Naive B cell (primary cell): ENCODE measurements around the gene APAF1. TPM values are rescaled to one million over a fixed set of nuclear protein-coding genes. Genes with fewer than 3 reads are reported as not detected.

ENCODE experiments used
- ATAC-seq, 2 donors: fragments of 150-1000 bp; cut with Tn5 transposase; 2 replicates each; pipeline ENCODE4 v1.10.0; 2021; ENCODE audit warnings: low read depth in 2 of 2, mild to moderate bottlenecking in 2 of 2, moderate library complexity in 2 of 2
- DNase-seq: peaks from one replicate; pipeline ENCODE4 v3.0.0; 2022
- H3K27ac Mint-ChIP-seq, 6 donors: one replicate each; pipeline ENCODE4 v1.8.0; 2020 to 2022; ENCODE audit warnings: mild to moderate bottlenecking in 6 of 6, mixed read lengths in 6 of 6, moderate library complexity in 5 of 6, inconsistent platforms in 2 of 6
- H3K27me3 Mint-ChIP-seq, 3 donors: one replicate each; pipeline ENCODE4 v1.8.0; 2021 to 2022; ENCODE audit warnings: mixed read lengths in 3 of 3, mild to moderate bottlenecking in 1 of 3
- H3K36me3 Mint-ChIP-seq, 2 donors: one replicate each; pipeline ENCODE4 v1.8.0; 2020 to 2022; ENCODE audit warnings: mixed read lengths in 2 of 2, inconsistent platforms in 1 of 2, mild to moderate bottlenecking in 1 of 2
- H3K4me1 Mint-ChIP-seq, 3 donors: one replicate each; pipeline ENCODE4 v1.8.0; 2020 to 2022; ENCODE audit warnings: mixed read lengths in 3 of 3, inconsistent platforms in 1 of 3, mild to moderate bottlenecking in 1 of 3, moderate library complexity in 1 of 3
- H3K4me3 Mint-ChIP-seq, 8 donors: one replicate each; pipeline ENCODE4 v1.8.0; 2020 to 2022; ENCODE audit warnings: mild to moderate bottlenecking in 8 of 8, mixed read lengths in 8 of 8, moderate library complexity in 8 of 8, inconsistent platforms in 2 of 8
- H3K9me3 Mint-ChIP-seq, 7 donors: one replicate each; pipeline ENCODE4 v1.8.0; 2020 to 2022; ENCODE audit warnings: mixed read lengths in 7 of 7, mild to moderate bottlenecking in 5 of 7, inconsistent platforms in 2 of 7, moderate library complexity in 1 of 7
- polyA plus RNA-seq, 6 donors: library from polyadenylated mRNA; unstranded; fragments of 300-500 nt; fragmentation: Illumina TruSeq; gene quantifications; one replicate each; pipeline ENCODE4 v1.2.3, GENCODE V29; 2021; ENCODE audit warnings: low read depth in 6 of 6

Gene APAF1
- polyA plus RNA-seq, 6 donors from 2014 or later: 5.8 to 13.9 (median 7.6) TPM

DNA sequence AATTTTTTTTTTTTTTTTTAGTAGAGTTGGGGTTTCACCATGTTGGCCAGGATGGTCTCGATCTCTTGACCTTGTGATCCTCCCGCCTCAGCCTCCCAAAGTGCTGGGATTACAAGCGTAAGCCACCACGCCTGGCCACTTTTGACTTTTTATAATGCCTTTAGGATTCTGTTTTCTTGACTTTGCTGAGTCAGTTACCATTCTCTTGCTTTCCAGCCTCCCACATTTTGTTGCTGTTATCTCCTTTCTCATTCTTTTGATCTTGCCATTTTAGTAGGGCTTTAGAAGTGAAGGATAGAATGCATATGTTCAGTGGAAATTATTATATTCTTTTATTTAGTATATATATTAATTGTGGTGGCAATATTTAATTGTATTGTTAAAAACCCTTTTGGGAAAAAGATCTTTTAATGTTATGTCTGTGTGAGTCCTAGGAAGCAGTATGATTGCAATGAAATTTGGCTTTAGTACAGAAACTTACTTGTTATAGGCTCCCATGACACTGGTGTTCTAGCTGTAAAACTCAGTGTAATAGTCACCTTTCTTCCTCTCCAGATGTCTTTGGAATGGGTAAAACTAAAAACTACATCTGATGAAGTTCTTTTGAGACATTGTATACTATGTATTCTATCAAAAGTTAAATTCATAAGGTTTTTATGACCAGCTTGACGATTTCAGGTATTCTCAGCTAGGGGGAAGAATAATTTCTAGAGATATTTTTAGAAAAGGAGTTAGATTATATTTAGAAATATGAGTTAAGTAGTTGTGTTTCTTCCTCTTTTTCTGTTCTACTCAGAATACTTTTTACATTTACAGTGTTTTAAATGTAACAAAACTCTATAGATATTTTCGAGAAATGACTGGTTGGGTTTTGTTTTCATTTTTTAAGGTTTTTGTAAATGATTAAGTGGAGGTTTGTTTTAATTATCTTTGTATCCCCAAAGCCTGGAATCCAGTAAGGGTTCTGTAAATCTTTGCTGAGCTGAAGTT is 74.7 kb downstream of the APAF1 start:
- no peak for DNase-seq
- Mint-ChIP-seq H3K4me1 (peaks cover 12 to 17% (median 15%) of the 10 kb centered on the region in 3 donors), H3K36me3 (peaks cover 35 to 40% of the 10 kb centered on the region in 2 donors), H3K9me3 (no peaks in the 10 kb centered on the region), H3K4me3 (no peak overlapping the region), H3K27me3 (no peaks in the 10 kb centered on the region), H3K27ac (peak overlapping the region in 3 of 6 donors; percentile 9 to 65 (median 47))
- ATAC-seq: no peak

DNA sequence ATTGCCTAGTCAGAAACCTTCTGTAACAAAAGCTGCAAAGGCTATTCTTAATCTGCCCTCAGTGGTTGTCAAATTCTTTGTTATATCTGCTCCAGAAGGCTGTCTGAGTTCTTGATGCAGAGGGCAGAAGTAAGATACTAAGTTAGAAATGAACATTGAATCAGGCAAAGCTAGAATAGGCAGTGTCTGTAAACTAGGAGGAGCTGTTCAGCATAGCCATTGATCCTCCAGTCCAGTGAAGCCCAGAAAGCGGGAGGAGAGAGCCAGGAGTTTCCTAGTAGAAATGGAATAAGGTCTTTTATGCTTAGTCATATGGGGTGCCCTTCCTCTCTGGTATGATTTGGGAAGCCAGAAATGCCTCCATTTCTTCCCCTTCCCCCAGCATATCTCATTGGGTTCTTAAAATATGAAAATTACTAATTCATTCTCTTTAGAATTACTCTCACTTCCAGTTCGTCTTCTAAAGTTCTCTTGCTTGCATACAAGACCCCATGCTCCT is 76.2 kb downstream of the APAF1 start:
- H3K27ac Mint-ChIP-seq: peak overlapping the region in 3 of 6 donors; percentile 36 to 61 (median 55)
- ATAC-seq: no peak
- H3K4me1 Mint-ChIP-seq: peaks cover 12 to 17% (median 15%) of the 10 kb centered on the region in 3 donors
- no peaks in the 10 kb centered on the region for H3K27me3 Mint-ChIP-seq
- H3K9me3 Mint-ChIP-seq: no peaks in the 10 kb centered on the region
- H3K36me3 Mint-ChIP-seq: peaks cover 31 to 41% of the 10 kb centered on the region in 2 donors
- H3K4me3 Mint-ChIP-seq: no peak overlapping the region
- no peak for DNase-seq

DNA sequence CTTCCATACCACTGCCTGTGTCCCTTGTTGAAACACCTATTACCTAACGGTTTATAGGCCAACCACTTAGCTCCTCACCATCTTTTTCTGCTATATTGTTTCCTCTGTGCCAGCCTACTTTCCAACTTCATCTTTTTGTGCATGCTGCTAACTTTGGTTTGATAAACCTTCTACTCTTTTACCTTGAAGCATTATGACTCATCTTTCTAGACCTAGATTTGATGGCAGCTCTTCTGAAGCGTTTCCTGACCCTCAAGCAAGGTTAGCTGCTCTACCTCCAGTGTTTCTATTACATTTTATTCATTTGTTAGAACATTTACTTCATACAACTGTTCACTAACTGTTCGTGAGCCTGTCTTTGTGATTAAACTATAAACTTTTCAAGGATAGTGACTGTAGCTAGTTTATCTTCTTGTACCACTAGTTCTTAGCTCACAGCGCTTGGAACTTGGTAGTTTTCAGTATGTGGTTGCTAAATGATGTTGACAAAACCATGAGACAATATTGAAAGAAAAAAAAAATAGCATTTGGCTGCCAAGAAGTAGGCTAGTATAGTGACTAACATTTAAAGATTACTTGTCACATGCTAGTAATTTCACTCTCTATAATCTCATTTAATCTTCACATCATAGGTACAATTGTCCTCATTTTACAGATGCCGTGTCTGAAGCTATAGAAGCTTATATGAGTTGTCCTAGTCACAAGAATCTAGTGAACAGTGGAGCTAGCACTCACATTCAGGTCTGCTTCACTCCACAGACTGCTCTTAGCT is 79.5 kb downstream of the APAF1 start:
- peak overlapping the region in 2 of 6 donors; percentile 16 to 74 for H3K27ac Mint-ChIP-seq
- peaks cover 15 to 33% of the 10 kb centered on the region in 2 donors for H3K36me3 Mint-ChIP-seq
- peaks cover 5 to 11% (median 9%) of the 10 kb centered on the region in 3 donors for H3K4me1 Mint-ChIP-seq
- H3K27me3 Mint-ChIP-seq: no peaks in the 10 kb centered on the region
- ATAC-seq: no peak
- H3K9me3 Mint-ChIP-seq: no peaks in the 10 kb centered on the region
- DNase-seq: no peak
- no peak overlapping the region for H3K4me3 Mint-ChIP-seq

DNA sequence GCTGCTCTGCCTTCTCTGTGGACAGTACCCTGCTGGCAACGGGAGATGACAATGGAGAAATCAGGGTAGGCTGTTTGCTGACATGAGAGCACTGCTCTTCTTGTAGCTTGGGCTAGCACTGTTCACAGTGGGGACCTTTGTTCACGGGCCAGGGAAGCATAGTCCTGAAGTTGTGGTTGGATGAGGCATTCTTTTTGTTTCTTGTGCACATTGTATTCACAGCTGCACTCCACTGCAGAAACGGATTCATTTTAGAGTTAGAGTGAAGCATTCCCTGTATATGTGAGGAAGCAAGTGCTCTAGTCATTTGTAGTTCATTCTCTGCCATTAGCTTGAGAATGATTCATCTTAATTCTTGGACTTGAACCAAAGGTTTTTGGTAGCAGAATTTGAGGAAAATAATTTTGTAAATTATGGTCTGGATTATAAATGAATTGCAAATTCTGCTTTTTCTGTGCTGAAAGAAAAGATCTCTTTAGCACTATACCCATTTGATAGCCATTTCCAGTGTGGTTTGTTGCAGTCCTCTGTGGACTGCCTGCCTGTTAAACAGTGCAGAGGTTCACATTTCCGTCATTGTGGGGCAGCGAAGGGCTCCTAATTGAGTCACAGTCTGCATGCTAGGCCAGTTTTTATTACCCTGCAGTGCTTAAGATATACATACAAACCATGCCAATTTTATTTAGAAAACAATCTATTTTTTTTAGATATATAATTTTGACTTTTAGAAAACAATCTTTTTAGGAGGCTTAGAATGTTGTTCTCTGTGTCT is 80.6 kb downstream of the APAF1 start:
- Mint-ChIP-seq H3K9me3 (no peaks in the 10 kb centered on the region), H3K27me3 (no peaks in the 10 kb centered on the region), H3K36me3 (peaks cover 22 to 33% of the 10 kb centered on the region in 2 donors), H3K27ac (peak overlapping the region in 2 of 6 donors; percentile 9 to 44), H3K4me3 (no peak overlapping the region), H3K4me1 (peaks cover 0 to 3% (median 2%) of the 10 kb centered on the region in 3 donors)
- no peak for DNase-seq
- ATAC-seq: no peak

DNA sequence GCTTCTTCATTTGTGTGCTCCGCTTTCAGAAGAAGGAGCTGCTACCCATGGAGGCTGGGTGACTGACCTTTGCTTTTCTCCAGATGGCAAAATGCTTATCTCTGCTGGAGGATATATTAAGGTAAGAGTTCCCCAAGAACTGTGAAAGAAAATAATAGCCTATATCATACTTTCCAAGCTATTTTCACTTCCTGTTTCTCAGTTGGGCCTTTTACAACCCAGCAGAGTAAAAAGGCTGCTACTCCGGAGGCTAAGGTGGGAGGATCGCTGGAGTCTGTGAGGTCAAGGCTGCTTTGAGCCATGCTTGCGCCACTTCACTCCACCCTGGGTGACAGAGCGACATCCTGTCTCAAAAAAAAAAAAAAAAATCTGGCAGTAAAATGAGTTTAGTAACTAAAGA is 82.1 kb downstream of the APAF1 start:
- ATAC-seq: no peak
- no peak for DNase-seq
- Mint-ChIP-seq H3K27ac (peak overlapping the region in 2 of 6 donors; percentile 29 to 39), H3K36me3 (peaks cover 29 to 39% of the 10 kb centered on the region in 2 donors), H3K27me3 (no peaks in the 10 kb centered on the region), H3K4me1 (peaks cover 0 to 3% (median 0%) of the 10 kb centered on the region in 3 donors), H3K4me3 (no peak overlapping the region), H3K9me3 (no peaks in the 10 kb centered on the region)

DNA sequence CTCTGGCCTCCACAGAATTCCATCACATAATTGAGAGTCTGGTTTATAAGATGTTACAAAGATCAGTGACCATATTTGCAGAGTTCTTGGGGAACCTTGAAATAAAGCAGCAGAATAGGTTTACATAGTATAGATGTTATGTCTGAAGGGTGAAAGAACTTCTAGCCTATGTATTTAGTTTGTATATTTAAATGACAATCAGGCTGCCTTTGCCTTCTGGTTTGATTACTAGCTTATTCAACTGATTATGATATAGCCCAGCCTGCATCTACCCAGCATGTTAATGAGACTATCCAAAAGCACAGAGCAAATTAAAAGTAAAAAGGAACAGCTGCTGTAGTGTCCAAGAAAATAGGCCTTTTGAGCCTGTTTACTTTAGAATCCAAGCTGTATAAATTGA is 85.3 kb downstream of the APAF1 start:
- H3K4me1 Mint-ChIP-seq: no peaks in the 10 kb centered on the region
- no peak overlapping the region for H3K27ac Mint-ChIP-seq
- H3K4me3 Mint-ChIP-seq: no peak overlapping the region
- H3K9me3 Mint-ChIP-seq: no peaks in the 10 kb centered on the region
- H3K36me3 Mint-ChIP-seq: peaks cover 25 to 40% of the 10 kb centered on the region in 2 donors
- no peak for DNase-seq
- H3K27me3 Mint-ChIP-seq: no peaks in the 10 kb centered on the region
- ATAC-seq: no peak

DNA sequence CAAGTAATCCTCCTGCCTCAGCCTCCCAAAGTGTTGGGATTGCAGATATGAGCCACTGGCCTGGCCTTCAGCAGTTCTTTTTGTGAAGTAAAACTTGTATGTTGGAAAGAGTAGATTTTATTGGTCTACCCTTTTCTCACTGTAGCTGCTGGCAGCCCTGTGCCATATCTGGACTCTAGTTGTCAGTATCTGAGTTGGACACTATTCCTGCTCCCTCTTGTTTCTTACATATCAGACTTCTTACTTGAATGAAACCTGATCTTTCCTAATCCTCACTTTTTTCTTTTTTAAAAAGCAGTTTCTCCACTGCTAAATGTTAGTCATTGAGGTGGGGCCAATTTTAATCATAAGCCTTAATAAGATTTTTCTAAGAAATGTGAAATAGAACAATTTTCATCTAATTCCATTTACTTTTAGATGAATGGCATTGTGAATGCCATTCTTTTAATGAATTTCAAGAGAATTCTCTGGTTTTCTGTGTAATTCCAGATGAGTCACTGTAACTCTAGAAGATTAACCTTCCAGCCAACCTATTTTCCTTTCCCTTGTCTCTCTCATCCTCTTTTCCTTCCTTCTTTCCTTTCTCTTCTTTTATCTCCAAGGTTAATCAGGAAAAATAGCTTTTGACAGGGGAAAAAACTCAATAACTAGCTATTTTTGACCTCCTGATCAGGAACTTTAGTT is 88.7 kb downstream of the APAF1 start:
- Mint-ChIP-seq H3K27ac (no peak overlapping the region), H3K36me3 (peaks cover 20 to 50% of the 10 kb centered on the region in 2 donors), H3K4me3 (no peak overlapping the region), H3K27me3 (no peaks in the 10 kb centered on the region), H3K4me1 (no peaks in the 10 kb centered on the region), H3K9me3 (no peaks in the 10 kb centered on the region)
- DNase-seq (no peak), ATAC-seq (no peak)

DNA sequence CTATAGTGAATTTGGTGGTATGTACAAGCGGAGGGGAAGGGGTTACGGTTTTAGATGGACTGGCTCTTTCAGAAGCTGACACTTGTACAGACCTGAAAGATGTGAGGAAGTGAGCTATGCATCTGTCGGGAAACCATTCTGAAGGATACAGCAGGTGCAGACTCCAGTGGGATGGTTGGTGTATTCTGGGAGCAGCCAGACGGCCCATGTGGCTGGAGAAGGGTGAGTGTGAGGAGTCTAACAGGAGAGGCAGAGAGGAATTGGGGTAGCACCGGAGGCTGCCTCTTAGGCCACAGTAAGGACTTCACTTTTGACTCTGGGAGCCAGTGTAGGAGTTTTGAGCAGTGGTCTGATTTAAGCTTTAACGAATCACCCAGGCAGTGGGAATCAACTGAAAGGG is 90.7 kb downstream of the APAF1 start:
- Mint-ChIP-seq H3K27me3 (peaks cover under 1 to 4% (median 1%) of the 10 kb centered on the region in 3 donors), H3K36me3 (peaks cover 17 to 42% of the 10 kb centered on the region in 2 donors), H3K4me3 (no peak overlapping the region), H3K4me1 (no peaks in the 10 kb centered on the region), H3K9me3 (no peaks in the 10 kb centered on the region), H3K27ac (peak overlapping the region in 2 of 6 donors; percentile 14 to 86)
- no peak for ATAC-seq
- no peak for DNase-seq

DNA sequence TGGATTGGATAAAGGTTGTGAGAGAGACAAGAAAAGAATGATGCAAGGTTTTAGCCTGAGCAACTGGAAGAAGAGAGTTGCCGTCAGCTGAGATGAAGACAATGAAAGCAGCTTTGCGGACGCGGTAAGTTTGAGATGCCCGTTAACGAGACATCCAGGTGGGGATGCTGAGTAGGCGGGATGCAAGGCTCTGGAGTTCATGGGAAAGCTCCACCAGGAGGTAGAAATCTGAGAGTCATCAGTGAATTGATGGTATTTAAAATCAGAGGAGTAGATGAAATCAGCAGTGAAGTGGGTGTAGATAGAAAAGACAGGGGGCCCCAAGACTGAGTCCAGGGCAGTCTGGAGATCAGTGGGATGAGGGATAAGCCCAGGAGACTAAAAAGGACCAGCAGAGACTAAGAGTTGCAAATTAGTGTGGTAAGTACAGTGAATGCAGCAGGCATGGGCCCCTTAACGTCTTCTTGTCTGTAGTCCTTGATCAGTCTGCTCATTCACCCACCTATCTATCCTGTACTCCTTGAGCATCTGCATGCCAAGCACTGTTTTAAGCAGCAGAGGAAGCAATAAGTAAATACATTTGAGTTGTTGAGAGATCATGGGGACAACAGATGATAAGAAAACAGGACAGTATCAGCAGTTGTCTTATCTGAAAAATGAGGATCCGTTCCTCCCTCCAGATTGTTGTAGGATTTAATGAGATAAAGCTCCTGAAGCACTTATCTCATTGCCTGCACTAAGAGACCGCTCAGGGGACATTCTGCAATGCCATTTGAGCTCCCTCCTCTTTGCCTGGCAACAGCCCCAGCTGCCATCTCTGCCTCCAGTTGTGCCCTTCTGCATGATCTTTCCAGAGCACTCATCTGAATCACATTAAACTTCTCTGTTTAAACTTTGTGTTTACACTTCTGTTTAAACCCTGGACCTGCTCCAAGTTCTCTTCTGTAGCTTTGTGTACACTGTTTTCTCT is 91.5 kb downstream of the APAF1 start:
- peaks cover 23 to 36% of the 10 kb centered on the region in 2 donors for H3K36me3 Mint-ChIP-seq
- no peak for ATAC-seq
- H3K4me3 Mint-ChIP-seq: no peak overlapping the region

DNA sequence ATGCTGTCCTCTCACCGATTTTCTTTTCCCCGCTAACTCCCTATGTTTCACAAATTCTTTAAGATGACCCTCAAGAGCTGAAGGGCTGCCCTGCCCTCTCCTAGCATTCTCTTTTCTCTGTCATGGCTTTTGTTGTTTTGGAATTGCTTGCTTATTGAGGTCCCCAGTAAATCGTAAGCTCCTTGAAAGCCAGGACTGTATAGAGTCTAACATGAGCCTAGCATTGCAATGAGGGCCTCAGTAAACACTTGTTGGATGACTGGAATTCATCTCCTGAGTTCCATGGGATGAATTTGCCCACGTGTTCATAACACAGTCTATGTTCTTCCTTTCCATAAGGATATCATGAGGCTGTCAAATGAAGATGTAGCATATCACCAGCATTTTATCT is 92.2 kb downstream of the APAF1 start:
- ATAC-seq: no peak
- peaks cover 0 to 7% (median 4%) of the 10 kb centered on the region in 7 donors for H3K9me3 Mint-ChIP-seq
- peaks cover 6 to 19% (median 16%) of the 10 kb centered on the region in 3 donors for H3K27me3 Mint-ChIP-seq
- no peaks in the 10 kb centered on the region for H3K4me1 Mint-ChIP-seq
- peak overlapping the region in 1 of 6 donors; percentile 1 for H3K27ac Mint-ChIP-seq
- no peak for DNase-seq
- peaks cover 16 to 31% of the 10 kb centered on the region in 2 donors for H3K36me3 Mint-ChIP-seq
- H3K4me3 Mint-ChIP-seq: no peak overlapping the region

More for the DNA sequence above, 91.5 kb downstream of the APAF1 start:
- DNase-seq: no peak
- Mint-ChIP-seq H3K27me3 (peaks cover 6 to 12% (median 9%) of the 10 kb centered on the region in 3 donors), H3K4me1 (no peaks in the 10 kb centered on the region), H3K27ac (no peak overlapping the region), H3K9me3 (peaks cover 0 to 7% (median 4%) of the 10 kb centered on the region in 7 donors)

DNA sequence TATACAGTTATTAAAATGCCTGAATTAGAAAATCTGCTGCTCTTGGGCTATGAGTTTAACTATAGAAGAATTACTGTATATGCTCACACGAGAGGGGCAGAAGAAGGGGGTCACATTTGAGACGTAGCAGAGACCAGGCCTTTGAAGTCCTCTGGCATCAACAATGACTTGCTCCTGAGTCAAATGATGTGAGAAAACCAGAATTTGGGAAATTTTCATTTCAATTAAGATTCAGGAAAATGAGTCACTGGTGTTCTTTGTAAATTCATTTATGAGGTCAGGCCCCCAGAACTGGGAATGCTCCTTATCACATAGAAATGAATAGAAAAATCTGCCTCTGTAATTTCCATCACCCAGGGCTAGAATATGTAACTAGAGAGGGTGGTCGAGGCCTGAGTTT is 92.9 kb downstream of the APAF1 start:
- Mint-ChIP-seq H3K9me3 (peaks cover 0 to 7% (median 4%) of the 10 kb centered on the region in 7 donors), H3K27me3 (peaks cover 6 to 19% (median 18%) of the 10 kb centered on the region in 3 donors), H3K36me3 (peaks cover 16 to 25% of the 10 kb centered on the region in 2 donors), H3K4me1 (no peaks in the 10 kb centered on the region), H3K4me3 (no peak overlapping the region), H3K27ac (no peak overlapping the region)
- DNase-seq (no peak), ATAC-seq (no peak)
